ENCODE measurements around the gene CCP110.

- TF ChIP-seq CTCF (conservative IDR thresholded peaks at IDR 0.05; ENCODE audit: low read depth in 2 of 2) (no peak), EZH2phosphoT487 (IDR thresholded peaks at IDR 0.05; ENCODE audit: unreplicated experiment) (no peak), REST (IDR thresholded peaks at IDR 0.05; ENCODE audit: unreplicated experiment) (no peak), ZNF114 (CRISPR knock-in tag; IDR thresholded peaks at IDR 0.05) (no peak), EZH2 (IDR thresholded peaks at IDR 0.05; ENCODE audit: low read depth, unreplicated experiment) (no peak), POLR2AphosphoS5 (IDR thresholded peaks at IDR 0.05; ENCODE audit: low read depth) (no peak), CREB1 (CRISPR knock-in tag; IDR thresholded peaks at IDR 0.05; ENCODE audit: low read depth) (no peak)
Measured at GRCh38 chr16:19497176-19497575, 26.6 kb upstream of the CCP110 start.

All from GM23338 (cell line).